HCT116 (cell line): ENCODE measurements around the gene HSPBAP1. TPM values are rescaled to one million over a fixed set of nuclear protein-coding genes. Genes with fewer than 3 reads are reported as not detected.

Source experiments
- ATAC-seq: fragments of 200-7000 bp; cut with Tn5 transposase; 2 replicates; pipeline ENCODE4 v1.9.1; 2020; ENCODE audit warnings: mild to moderate bottlenecking, moderate library complexity
- BruUV-seq: library from RNA; stranded (reverse); fragments of 400-500 nt; replicated peaks from 2 replicates; lab custom pipeline; 2021; lab: Mats Ljungman, UMichigan
- CTCF ChIA-PET: fragments of 300-600 bp; sonication (Branson Sonifier 250); formaldehyde crosslinking; loops from one replicate; lab custom pipeline; 2021; ENCODE audit warnings: antibody characterized with exemption; lab: Charles Lee
- POLR2A ChIA-PET: fragments of 300-600, 350-600 bp; sonication (Branson Sonifier 250); formaldehyde crosslinking; loops from one replicate; lab custom pipeline; 2021; ENCODE audit warnings: antibody characterized with exemption; lab: Charles Lee
- RAD21 ChIA-PET, 2 experiments: fragments of 300-600 bp; sonication (Branson Sonifier 250); formaldehyde crosslinking; loops; one replicate each; lab custom pipeline; 2023; ENCODE audit warnings: low total read pairs in 2 of 2; ENCODE audit not compliant: uncharacterized antibody in 2 of 2, unreplicated experiment in 2 of 2, low non-redundant PET in 1 of 2; lab: Charles Lee
- DNase-seq: peaks from one replicate; pipeline ENCODE4 v3.0.0-alpha.2; 2010; ENCODE audit warnings: low read depth, low spot score
- H2AFZ ChIP-seq: fragments of 200-600 bp; shearing (Covaris generic), sonication (generic); 2 replicates; pipeline ENCODE4 v1.6.1; 2017; ENCODE audit warnings: low read depth, mixed run types, mixed read lengths, antibody characterized with exemption, low read length; ENCODE audit not compliant: poor library complexity, severe bottlenecking
- H3K27ac ChIP-seq: 2 replicates; pipeline ENCODE4 v1.5.1; 2012; ENCODE audit warnings: low read depth, low read length
- H3K27me3 ChIP-seq: fragments of 200-600 bp; sonication (generic); 2 replicates; pipeline ENCODE4 v1.6.1; 2016; ENCODE audit warnings: mixed run types, low read length, mixed read lengths; ENCODE audit not compliant: insufficient read depth
- H3K36me3 ChIP-seq, 2 experiments: fragments of 200-500 bp in 1 of 2; fragments of 200-600 bp in 1 of 2; sonication (Bioruptor generic) in 1 of 2; sonication (generic) in 1 of 2; 2 replicates each; pipeline versions ENCODE4 v1.5.1 to v1.6.1; 2014 to 2016; ENCODE audit warnings: low read length in 2 of 2, inconsistent platforms in 1 of 2, mixed read lengths in 1 of 2, mixed run types in 1 of 2; ENCODE audit not compliant: insufficient read depth in 2 of 2, control insufficient read depth in 1 of 2
- H3K4me1 ChIP-seq, 2 experiments: fragments of 200-600 bp in 1 of 2; sonication (generic) in 1 of 2; 2 replicates each; pipeline versions ENCODE4 v1.5.1 to v1.6.1; 2012 to 2017; ENCODE audit warnings: low read length in 2 of 2, inconsistent platforms in 1 of 2, mild to moderate bottlenecking in 1 of 2, mixed read lengths in 1 of 2, mixed run types in 1 of 2, moderate library complexity in 1 of 2; ENCODE audit not compliant: insufficient read depth in 2 of 2, control insufficient read depth in 1 of 2
- H3K4me2 ChIP-seq: fragments of 200-600 bp; sonication (generic); 2 replicates; pipeline ENCODE4 v1.6.1; 2017; ENCODE audit warnings: mixed run types, low read length, mixed read lengths
- H3K4me3 ChIP-seq, 2 experiments: fragments of 200-600 bp in 1 of 2; sonication (generic) in 1 of 2; replicated peaks in 1 of 2; 2 replicates each; pipeline ENCODE4 v1.5.1; 2011 to 2016; ENCODE audit warnings: low read length in 2 of 2, control low read depth in 1 of 2, low read depth in 1 of 2, mild to moderate bottlenecking in 1 of 2, mixed read lengths in 1 of 2, mixed run types in 1 of 2
- H3K79me2 ChIP-seq: fragments of 200-600 bp; sonication (generic); 2 replicates; pipeline ENCODE4 v1.6.1; 2017; ENCODE audit warnings: mild to moderate bottlenecking, mixed run types, low read length, moderate library complexity, mixed read lengths; ENCODE audit not compliant: insufficient read depth
- H3K9ac ChIP-seq: fragments of 200-600 bp; sonication (generic); 2 replicates; pipeline ENCODE4 v1.6.1; 2016; ENCODE audit warnings: low read length, mixed read lengths
- H3K9me2 ChIP-seq: fragments of 200-600 bp; sonication (generic), shearing (Covaris generic); 2 replicates; pipeline ENCODE4 v1.6.1; 2017; ENCODE audit warnings: mixed run types, mild to moderate bottlenecking, moderate library complexity; ENCODE audit not compliant: insufficient read depth
- H3K9me3 ChIP-seq, 2 experiments: fragments of 200-500 bp in 1 of 2; fragments of 200-600 bp in 1 of 2; sonication (Bioruptor generic) in 1 of 2; sonication (generic) in 1 of 2; 2 replicates each; pipeline ENCODE4 v1.6.1; 2014 to 2017; ENCODE audit warnings: low read length in 2 of 2, mixed read lengths in 2 of 2, inconsistent platforms in 1 of 2, low read depth in 1 of 2, mild to moderate bottlenecking in 1 of 2, mixed run types in 1 of 2, moderate library complexity in 1 of 2; ENCODE audit not compliant: control insufficient read depth in 1 of 2, insufficient read depth in 1 of 2
- H4K20me1 ChIP-seq: fragments of 200-600 bp; sonication (generic), shearing (Covaris generic); 2 replicates; pipeline ENCODE4 v1.6.1; 2017; ENCODE audit warnings: mixed run types, mild to moderate bottlenecking, moderate library complexity; ENCODE audit not compliant: insufficient read depth
- ATF3 ChIP-seq: IDR thresholded peaks from 2 replicates; pipeline ENCODE4 v1.6.1; 2012
- CBX3 ChIP-seq: IDR thresholded peaks from 2 replicates; pipeline ENCODE4 v1.6.1; 2012; ENCODE audit warnings: low read depth
- CTCF ChIP-seq, 3 experiments: fragments of 200-600 bp in 1 of 3; sonication (generic) in 1 of 3; IDR thresholded peaks in 2 of 3; conservative IDR thresholded peaks in 1 of 3; 2 replicates each; pipeline ENCODE4 v1.5.1; 2012 to 2017; ENCODE audit warnings: low read depth in 2 of 3, low read length in 2 of 3, antibody characterized with exemption in 1 of 3, borderline replicate concordance in 1 of 3, control low read depth in 1 of 3, mild to moderate bottlenecking in 1 of 3, mixed read lengths in 1 of 3, mixed run types in 1 of 3, moderate library complexity in 1 of 3; ENCODE audit not compliant: insufficient read depth in 1 of 3
- EGR1 ChIP-seq: IDR thresholded peaks from 2 replicates; pipeline ENCODE4 v1.6.1; 2012; ENCODE audit warnings: low read depth
- EZH2 ChIP-seq: fragments of 200-600 bp; sonication (generic); IDR thresholded peaks from 2 replicates; pipeline ENCODE4 v1.6.1; 2017; ENCODE audit warnings: antibody characterized with exemption, mixed run types
- FOSL1 ChIP-seq: IDR thresholded peaks from 2 replicates; pipeline ENCODE4 v1.6.1; 2012; ENCODE audit warnings: low read depth
- JUND ChIP-seq: IDR thresholded peaks from 2 replicates; pipeline ENCODE4 v1.6.1; 2012
- POLR2A ChIP-seq: IDR thresholded peaks from 2 replicates; pipeline ENCODE4 v1.7.0; 2011; ENCODE audit warnings: borderline replicate concordance; ENCODE audit not compliant: insufficient read depth, insufficient read length; ENCODE audit errors: extremely low read depth
- POLR2AphosphoS5 ChIP-seq: IDR thresholded peaks from 2 replicates; pipeline ENCODE4 v1.6.1; 2011; ENCODE audit warnings: mild to moderate bottlenecking, low read depth, low read length, moderate library complexity
- REST ChIP-seq: IDR thresholded peaks from 2 replicates; pipeline ENCODE4 v1.6.1; 2012; ENCODE audit warnings: low read depth
- SP1 ChIP-seq: IDR thresholded peaks from 2 replicates; pipeline ENCODE4 v1.6.1; 2012; ENCODE audit warnings: low read depth
- SRF ChIP-seq: IDR thresholded peaks from 2 replicates; pipeline ENCODE4 v1.6.1; 2012; ENCODE audit warnings: low read depth
- intact Hi-C: fragments of 100-400 bp; cut with micrococcal nuclease; formaldehyde crosslinking; loops from 2 replicates; pipeline ENCODE4 v1.10.0; 2022
- total RNA-seq: library from RNA; stranded (reverse); gene quantifications from one replicate; pipeline ENCODE4 v1.2.1, GENCODE V29; 2021; ENCODE audit not compliant: unreplicated experiment

Gene HSPBAP1
- total RNA-seq, 1 experiment from 2014 or later = 6.6 TPM

GRCh38 chr3:122705379-122705778 lies 88.3 kb downstream of the HSPBAP1 start:
- Histone ChIP-seq H3K36me3 (no peaks in the 10 kb centered on the region), H3K4me2 (no peak overlapping the region), H3K4me3 (no peak overlapping the region), H3K27me3 (no peaks in the 10 kb centered on the region), H3K27ac (no peak overlapping the region), H4K20me1 (no peaks in the 10 kb centered on the region), H3K9me2 (no peaks in the 10 kb centered on the region), H2AFZ (no peak overlapping the region), H3K4me1 (no peaks in the 10 kb centered on the region), H3K79me2 (no peaks in the 10 kb centered on the region), H3K9me3 (no peaks in the 10 kb centered on the region), H3K9ac (no peak overlapping the region)
- no peak for ATAC-seq
- TF ChIP-seq JUND (no peak), REST (no peak), POLR2AphosphoS5 (no peak), CBX3 (no peak)
- RAD21 ChIA-PET = no interaction called here
- intact Hi-C loops = no loop called here
- POLR2A ChIA-PET = no interaction called here
- no TSS peak for BruUV-seq
- DNase-seq = no peak
- CTCF ChIA-PET = no interaction called here

- no peak overlapping the region for H3K4me3 ChIP-seq
- DNase-seq (no peak), ATAC-seq (no peak)
- H3K9me2 ChIP-seq = no peaks in the 10 kb centered on the region
- H3K9me3 ChIP-seq = no peaks in the 10 kb centered on the region
- no peaks in the 10 kb centered on the region for H3K4me1 ChIP-seq
- H3K4me2 ChIP-seq = no peak overlapping the region
- no peak overlapping the region for H3K9ac ChIP-seq
- CTCF ChIA-PET = no interaction called here
- intact Hi-C loops = no loop called here
- RAD21 ChIA-PET = no interaction called here
- POLR2A ChIA-PET = no interaction called here
- H2AFZ ChIP-seq = no peak overlapping the region
- H3K27me3 ChIP-seq = no peaks in the 10 kb centered on the region
- no peaks in the 10 kb centered on the region for H3K36me3 ChIP-seq
- BruUV-seq = no TSS peak
- H4K20me1 ChIP-seq = no peaks in the 10 kb centered on the region
- no peak overlapping the region for H3K27ac ChIP-seq
- no peaks in the 10 kb centered on the region for H3K79me2 ChIP-seq
- TF ChIP-seq CBX3 (no peak), POLR2AphosphoS5 (no peak), SRF (no peak), FOSL1 (no peak), REST (no peak), EGR1 (no peak), SP1 (no peak), CTCF (IDR thresholded peaks at IDR 0.05 in 2 of 3, conservative IDR thresholded peaks at IDR 0.05 in 1 of 3; ENCODE audit: borderline replicate concordance in 1 of 3, insufficient read depth in 1 of 3, low read depth in 2 of 3, low read length in 2 of 3) (no peak), POLR2A (no peak), ATF3 (no peak), EZH2 (no peak)
Measured at GRCh38 chr3:122700193-122700592, 93.4 kb downstream of the HSPBAP1 start.
